Activated naive CD8-positive, alpha-beta T cell treated with anti-CD3 and anti-CD28 coated beads, Interleukin-2, amount 50 U/mL, for 24 hours (primary cell): ENCODE results near the gene STK32B.
"Not testable (repeated sequence)": the region's sequence is repeated elsewhere in the genome, so short reads cannot be mapped to it uniquely, and the experiment has no call there.

Experiments used
- ATAC-seq: fragments of 150-1000 bp; cut with Tn5 transposase; one replicate; pipeline ENCODE4 v1.10.0; 2021
- DNase-seq: peaks from one replicate; pipeline ENCODE4 v3.0.0; 2021
- H3K27ac Mint-ChIP-seq: one replicate; pipeline ENCODE4 v1.8.0; 2021; ENCODE audit warnings: mild to moderate bottlenecking, mixed read lengths
- H3K27me3 Mint-ChIP-seq: one replicate; pipeline ENCODE4 v1.8.0; 2021; ENCODE audit warnings: mixed read lengths
- H3K36me3 Mint-ChIP-seq: one replicate; pipeline ENCODE4 v1.8.0; 2021; ENCODE audit warnings: low read depth, mixed read lengths
- H3K4me1 Mint-ChIP-seq: one replicate; pipeline ENCODE4 v1.8.0; 2021; ENCODE audit warnings: mixed read lengths
- H3K4me3 Mint-ChIP-seq: one replicate; pipeline ENCODE4 v1.8.0; 2021; ENCODE audit warnings: mild to moderate bottlenecking, moderate library complexity, mixed read lengths
- H3K9me3 Mint-ChIP-seq: one replicate; pipeline ENCODE4 v1.8.0; 2021; ENCODE audit warnings: mixed read lengths

STK32B gene

GRCh38 chr4:5162909-5163508 is 111.7 kb downstream of the STK32B start:
- no peak for ATAC-seq
- H3K4me1 Mint-ChIP-seq = no peaks in the 10 kb centered on the region

GRCh38 chr4:5164221-5164912 is 113.1 kb downstream of the STK32B start:
- DNase-seq (no peak), ATAC-seq (no peak)
- Mint-ChIP-seq H3K36me3 (no peaks in the 10 kb centered on the region), H3K4me1 (no peaks in the 10 kb centered on the region), H3K27ac (no peak overlapping the region), H3K9me3 (no peaks in the 10 kb centered on the region), H3K27me3 (no peaks in the 10 kb centered on the region), H3K4me3 (no peak overlapping the region)

More at GRCh38 chr4:5162909-5163508, 111.7 kb downstream of the STK32B start:
- Mint-ChIP-seq H3K36me3 (no peaks in the 10 kb centered on the region), H3K27me3 (no peaks in the 10 kb centered on the region), H3K4me3 (no peak overlapping the region), H3K27ac (no peak overlapping the region), H3K9me3 (no peaks in the 10 kb centered on the region)
- no peak for DNase-seq

- no peak for DNase-seq
- Mint-ChIP-seq H3K4me1 (no peaks in the 10 kb centered on the region), H3K9me3 (no peaks in the 10 kb centered on the region)
Measured at GRCh38 chr4:5165420-5166369, 114.4 kb downstream of the STK32B start.

DNA sequence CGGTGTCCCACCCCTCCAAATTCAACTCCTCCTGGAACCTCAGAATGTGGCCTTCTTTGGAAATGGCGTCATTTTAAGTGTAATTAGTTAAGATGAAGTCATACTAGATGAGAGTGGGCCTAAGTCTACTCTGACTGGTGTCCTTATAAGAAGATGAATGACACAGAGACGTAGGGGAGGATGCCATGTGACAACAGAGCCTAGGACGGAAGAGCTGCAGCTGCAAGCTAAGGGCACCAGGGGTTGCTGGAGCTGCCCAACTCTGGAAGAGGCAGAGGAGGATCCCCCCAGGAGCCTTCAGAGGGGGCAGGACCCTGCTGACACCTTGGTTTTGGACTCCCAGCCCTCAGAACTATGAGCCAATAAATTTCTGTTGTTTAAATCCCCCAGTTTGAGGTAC is 115.1 kb downstream of the STK32B start:
- Mint-ChIP-seq H3K27me3 (no peaks in the 10 kb centered on the region), H3K36me3 (no peaks in the 10 kb centered on the region), H3K4me3 (no peak overlapping the region), H3K9me3 (no peaks in the 10 kb centered on the region), H3K4me1 (no peaks in the 10 kb centered on the region), H3K27ac (no peak overlapping the region)
- no peak for ATAC-seq
- DNase-seq = no peak

More at GRCh38 chr4:5165420-5166369, 114.4 kb downstream of the STK32B start:
- Mint-ChIP-seq H3K4me3 (no peak overlapping the region), H3K27me3 (no peaks in the 10 kb centered on the region), H3K36me3 (no peaks in the 10 kb centered on the region), H3K27ac (no peak overlapping the region)
- ATAC-seq = no peak

DNA sequence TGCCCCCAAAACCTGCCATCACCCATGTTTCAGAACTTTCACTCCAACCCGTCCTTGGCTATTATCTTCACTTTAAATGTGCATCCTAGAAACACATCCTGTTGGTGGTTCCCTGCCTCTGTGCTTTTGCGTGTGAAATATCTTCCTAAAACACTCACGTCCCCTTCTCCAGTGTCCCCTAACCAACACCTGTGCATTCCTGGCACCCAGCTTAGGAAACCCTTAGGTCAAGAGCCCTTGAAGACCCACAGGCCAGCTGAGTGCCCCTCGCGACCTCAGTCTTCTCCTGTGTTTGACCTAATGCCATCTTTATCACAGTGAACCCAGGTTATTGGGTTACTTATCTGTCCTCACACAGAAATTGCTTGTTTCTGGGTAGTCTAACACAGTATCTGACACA is 117.6 kb downstream of the STK32B start:
- Mint-ChIP-seq H3K4me1 (no peaks in the 10 kb centered on the region), H3K27me3 (no peaks in the 10 kb centered on the region), H3K36me3 (no peaks in the 10 kb centered on the region), H3K9me3 (no peaks in the 10 kb centered on the region), H3K4me3 (no peak overlapping the region), H3K27ac (no peak overlapping the region)
- no peak for DNase-seq
- no peak for ATAC-seq

- not testable (repeated sequence) for H3K4me1 Mint-ChIP-seq, H3K36me3 Mint-ChIP-seq, DNase-seq, ATAC-seq, H3K27me3 Mint-ChIP-seq, H3K9me3 Mint-ChIP-seq, H3K4me3 Mint-ChIP-seq, H3K27ac Mint-ChIP-seq
Measured at GRCh38 chr4:5175836-5176235, 124.6 kb downstream of the STK32B start.

- Mint-ChIP-seq H3K36me3 (no peaks in the 10 kb centered on the region), H3K27ac (no peak overlapping the region), H3K27me3 (peaks cover 2% of the 10 kb centered on the region)
Measured at GRCh38 chr4:5184606-5185005, 133.3 kb downstream of the STK32B start.

GRCh38 chr4:5185551-5185950 is 134.3 kb downstream of the STK32B start:
- H3K36me3 Mint-ChIP-seq = no peaks in the 10 kb centered on the region

More at GRCh38 chr4:5184606-5185005, 133.3 kb downstream of the STK32B start:
- Mint-ChIP-seq H3K9me3 (no peaks in the 10 kb centered on the region), H3K4me3 (no peak overlapping the region), H3K4me1 (no peaks in the 10 kb centered on the region)
- no peak for DNase-seq
- ATAC-seq = no peak

GRCh38 chr4:5186271-5187064 is 135.2 kb downstream of the STK32B start:
- Mint-ChIP-seq H3K4me3 (no peak overlapping the region), H3K36me3 (no peaks in the 10 kb centered on the region), H3K27me3 (peaks cover 2% of the 10 kb centered on the region), H3K9me3 (no peaks in the 10 kb centered on the region), H3K4me1 (no peaks in the 10 kb centered on the region), H3K27ac (no peak overlapping the region)
- DNase-seq (no peak), ATAC-seq (no peak)

More at GRCh38 chr4:5185551-5185950, 134.3 kb downstream of the STK32B start:
- H3K27ac Mint-ChIP-seq = no peak overlapping the region
- ATAC-seq = no peak
- H3K4me3 Mint-ChIP-seq = no peak overlapping the region
- no peaks in the 10 kb centered on the region for H3K4me1 Mint-ChIP-seq
- no peaks in the 10 kb centered on the region for H3K9me3 Mint-ChIP-seq
- no peak for DNase-seq
- peaks cover 2% of the 10 kb centered on the region for H3K27me3 Mint-ChIP-seq

- DNase-seq = no peak
- no peaks in the 10 kb centered on the region for H3K9me3 Mint-ChIP-seq
- ATAC-seq = no peak
- no peak overlapping the region for H3K27ac Mint-ChIP-seq
- H3K4me1 Mint-ChIP-seq = no peaks in the 10 kb centered on the region
- H3K4me3 Mint-ChIP-seq = no peak overlapping the region
- no peaks in the 10 kb centered on the region for H3K36me3 Mint-ChIP-seq
- peaks cover 2% of the 10 kb centered on the region for H3K27me3 Mint-ChIP-seq
Measured at GRCh38 chr4:5188130-5188529, 136.8 kb downstream of the STK32B start.

DNA sequence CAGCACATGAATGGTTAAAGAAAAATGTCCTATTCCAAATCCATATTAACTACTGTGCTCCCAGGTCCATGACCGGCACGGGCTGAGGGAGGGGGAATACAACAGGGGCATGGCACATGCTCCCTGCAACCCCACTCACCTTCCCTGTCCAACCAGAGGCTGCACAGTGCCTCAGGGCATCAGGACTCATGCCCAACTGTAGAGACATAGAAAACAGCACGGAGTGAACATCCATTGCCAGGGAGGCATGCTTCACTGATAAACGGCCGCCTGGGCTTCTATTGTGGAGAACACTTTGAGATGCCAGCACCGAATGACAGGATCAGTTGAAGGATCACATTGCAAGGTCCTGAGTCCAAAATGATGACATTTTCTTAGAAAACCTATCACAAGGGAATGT is 140.6 kb downstream of the STK32B start:
- no peak overlapping the region for H3K27ac Mint-ChIP-seq
- H3K4me1 Mint-ChIP-seq = no peaks in the 10 kb centered on the region
- peaks cover 2% of the 10 kb centered on the region for H3K27me3 Mint-ChIP-seq
- DNase-seq = no peak
- H3K9me3 Mint-ChIP-seq = no peaks in the 10 kb centered on the region
- no peak overlapping the region for H3K4me3 Mint-ChIP-seq
- H3K36me3 Mint-ChIP-seq = no peaks in the 10 kb centered on the region
- no peak for ATAC-seq

DNA sequence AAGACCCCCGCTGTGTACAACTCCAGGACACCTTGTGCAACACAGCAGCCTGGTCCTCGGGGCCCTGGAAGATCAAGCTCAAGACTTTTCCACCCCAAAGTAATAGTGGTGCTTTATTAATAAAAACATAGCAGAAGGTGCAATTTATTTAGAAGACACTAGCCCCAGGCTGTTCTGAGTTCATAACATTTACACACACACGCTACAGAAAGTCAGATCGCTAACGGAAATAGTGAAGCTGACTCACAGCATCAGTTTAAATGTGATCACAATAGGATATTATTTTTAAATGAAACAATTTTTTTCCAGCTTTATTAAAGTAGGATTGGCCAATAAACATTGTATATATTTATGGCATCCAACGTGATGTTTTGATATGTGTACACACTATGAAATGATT is 141.0 kb downstream of the STK32B start:
- DNase-seq (no peak), ATAC-seq (no peak)
- Mint-ChIP-seq H3K27me3 (peaks cover 2% of the 10 kb centered on the region), H3K36me3 (no peaks in the 10 kb centered on the region), H3K27ac (no peak overlapping the region), H3K9me3 (no peaks in the 10 kb centered on the region), H3K4me1 (no peaks in the 10 kb centered on the region), H3K4me3 (no peak overlapping the region)

DNA sequence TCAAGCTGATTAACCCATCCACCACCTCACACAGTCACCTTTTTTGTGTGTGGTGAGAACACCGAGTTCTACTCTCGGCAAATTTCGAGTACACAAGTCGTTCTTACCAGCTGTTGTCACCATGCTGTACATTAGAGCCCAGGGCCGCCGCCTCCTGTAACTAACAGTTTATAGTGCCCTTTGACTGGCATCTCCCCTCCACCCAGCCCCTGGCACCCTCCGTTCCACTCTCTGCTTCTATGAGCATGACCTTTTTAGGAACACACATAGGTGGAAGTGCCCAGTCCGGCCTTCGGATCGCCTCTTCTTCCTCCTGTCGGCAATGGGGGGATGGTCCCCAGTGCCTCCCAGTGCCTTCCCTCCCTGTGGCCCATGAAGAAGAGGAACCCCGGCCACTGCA is 141.4 kb downstream of the STK32B start:
- H3K27me3 Mint-ChIP-seq = peaks cover 2% of the 10 kb centered on the region
- no peak overlapping the region for H3K4me3 Mint-ChIP-seq
- H3K4me1 Mint-ChIP-seq = no peaks in the 10 kb centered on the region
- no peak for DNase-seq
- no peaks in the 10 kb centered on the region for H3K36me3 Mint-ChIP-seq
- H3K9me3 Mint-ChIP-seq = no peaks in the 10 kb centered on the region
- ATAC-seq = no peak
- no peak overlapping the region for H3K27ac Mint-ChIP-seq
